Right forelimb (tissue), 1 donor: ENCODE data around the gene JMJD1C.
"Not testable (repeated sequence)": the region's sequence is repeated elsewhere in the genome, so short reads cannot be mapped to it uniquely, and the experiment has no call there.

ENCODE experiments used
- DNase-seq: peaks from one replicate; pipeline ENCODE4 v3.0.0-alpha.2; 2018

JMJD1C gene

DNA sequence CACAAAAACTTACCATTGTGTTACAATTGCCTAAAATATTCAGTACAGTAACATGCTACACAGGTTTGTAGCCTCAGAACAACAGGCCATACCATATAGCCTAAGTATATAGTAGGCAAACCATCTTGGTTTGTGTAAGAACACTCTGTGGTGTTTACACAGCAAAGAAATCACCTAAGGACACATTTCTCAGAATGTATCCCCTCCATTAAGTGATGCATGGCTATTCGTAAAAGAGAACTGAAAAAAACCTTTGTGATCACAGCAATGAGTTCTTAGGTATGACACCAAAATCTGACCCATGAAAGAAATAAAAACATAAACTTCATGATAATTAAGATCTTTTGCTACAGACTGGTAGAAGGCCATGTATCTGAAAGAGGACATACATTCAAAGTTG is 121.5 kb downstream of the JMJD1C start:
- no peak for DNase-seq

DNA sequence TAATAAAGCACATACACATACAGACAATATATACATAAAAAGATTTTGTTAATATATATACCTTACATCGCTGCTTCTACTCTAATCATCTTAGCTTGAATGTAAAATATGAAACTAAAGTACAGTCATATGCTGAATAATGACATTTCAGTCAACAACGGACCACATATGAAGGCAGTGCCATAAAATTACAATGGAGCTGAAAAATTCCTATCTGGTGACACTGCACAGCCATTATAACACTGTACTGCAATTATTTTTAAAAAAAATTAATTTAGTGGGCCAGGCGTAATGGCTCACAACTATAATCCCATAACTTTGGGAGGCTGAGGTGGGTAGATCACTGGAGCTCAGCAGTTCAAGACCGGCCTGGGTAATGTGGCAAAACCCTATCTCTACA is 122.3 kb downstream of the JMJD1C start:
- DNase-seq: no peak

DNA sequence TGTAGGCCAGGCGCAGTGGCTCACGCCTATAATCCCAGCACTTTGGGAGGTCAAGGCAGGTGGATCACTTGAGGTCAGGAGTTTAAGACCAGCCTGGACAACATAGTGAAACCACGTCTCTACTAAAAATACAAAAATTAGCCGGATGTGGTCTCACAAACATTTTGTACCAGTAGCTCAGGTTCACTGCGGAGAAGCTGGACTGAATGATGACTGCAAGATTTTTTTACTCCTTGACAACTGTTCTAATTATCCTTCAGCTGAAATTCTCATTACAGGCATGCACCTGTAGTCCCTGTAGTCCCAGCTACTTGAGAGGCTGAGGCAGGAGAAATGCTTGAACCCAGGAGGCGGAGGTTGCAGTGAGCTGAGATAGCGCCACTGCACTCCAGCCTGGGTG is 126.1 kb downstream of the JMJD1C start:
- not testable (repeated sequence) for DNase-seq

DNA sequence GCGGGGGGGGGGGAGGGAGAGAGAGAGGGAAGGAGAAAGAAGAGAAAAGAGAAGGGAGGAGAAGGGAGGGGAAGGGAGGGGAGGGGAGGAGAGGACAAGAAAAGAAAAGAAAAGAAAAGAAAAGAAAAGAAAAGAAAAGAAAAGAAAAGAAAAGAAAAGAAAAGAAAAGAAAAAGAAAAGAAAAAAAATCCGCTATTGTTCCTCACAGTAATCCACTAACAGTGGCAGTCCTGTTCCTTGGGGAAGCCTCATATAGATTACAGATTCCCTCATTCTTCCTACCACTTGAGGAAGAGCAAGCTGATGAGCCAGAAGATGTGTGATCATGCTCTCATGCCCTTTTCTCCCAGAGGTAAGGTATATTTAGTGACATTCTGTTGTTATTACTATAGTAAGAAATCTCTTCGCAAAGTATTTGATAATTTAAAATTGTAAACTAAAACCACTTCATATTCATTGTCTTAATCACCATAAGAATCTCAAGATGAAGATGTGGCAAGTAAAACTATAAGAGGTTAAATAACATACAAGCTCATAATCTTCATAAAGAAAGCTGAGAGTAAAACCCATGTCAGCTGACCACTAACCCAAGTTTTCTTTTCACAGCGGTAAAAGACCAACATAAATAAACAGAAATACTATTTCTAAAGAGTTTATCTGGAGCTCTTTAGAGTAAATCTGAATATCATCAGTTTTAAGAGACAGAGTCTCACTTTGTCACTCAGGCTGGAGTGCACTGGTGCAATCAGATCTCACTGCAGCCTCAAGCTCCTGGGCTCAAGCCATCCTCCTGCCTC is 128.1 kb downstream of the JMJD1C start:
- no peak for DNase-seq

DNA sequence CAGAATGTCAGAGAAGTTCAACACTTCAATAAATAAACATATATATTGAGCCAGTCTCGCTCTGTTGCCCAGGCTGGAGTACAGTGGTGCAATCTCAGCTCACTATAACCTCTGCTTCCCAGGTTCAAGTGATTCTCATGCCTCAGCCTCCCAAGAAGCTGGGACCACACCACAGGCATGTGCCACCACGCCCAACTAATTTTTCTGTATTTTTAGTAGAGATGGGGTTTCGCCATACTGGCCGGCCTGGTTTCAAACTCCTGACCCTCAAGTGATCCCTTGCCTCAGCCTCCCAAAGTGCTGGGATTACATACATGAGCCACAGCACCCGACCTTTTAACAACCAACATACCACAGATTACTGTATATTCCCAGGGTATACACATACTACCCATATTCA is 134.2 kb downstream of the JMJD1C start:
- DNase-seq: no peak

DNA sequence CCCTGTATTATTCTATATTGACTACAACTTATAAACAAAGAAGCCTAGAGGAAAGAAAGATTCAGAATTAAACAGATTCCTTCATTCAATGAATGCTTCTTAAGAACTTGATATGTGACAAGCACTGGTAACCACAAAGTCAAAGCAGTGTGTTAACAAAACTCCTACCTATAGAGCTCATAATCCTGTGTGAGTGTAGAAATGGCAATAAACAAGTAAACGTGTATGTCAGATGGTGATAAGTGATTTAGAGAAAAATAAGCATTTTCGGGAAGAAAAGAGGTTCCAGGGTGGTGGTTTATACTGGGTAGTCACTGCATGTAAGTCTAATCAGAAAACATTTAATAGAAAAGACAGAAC is 141.3 kb downstream of the JMJD1C start:
- DNase-seq: no peak

DNA sequence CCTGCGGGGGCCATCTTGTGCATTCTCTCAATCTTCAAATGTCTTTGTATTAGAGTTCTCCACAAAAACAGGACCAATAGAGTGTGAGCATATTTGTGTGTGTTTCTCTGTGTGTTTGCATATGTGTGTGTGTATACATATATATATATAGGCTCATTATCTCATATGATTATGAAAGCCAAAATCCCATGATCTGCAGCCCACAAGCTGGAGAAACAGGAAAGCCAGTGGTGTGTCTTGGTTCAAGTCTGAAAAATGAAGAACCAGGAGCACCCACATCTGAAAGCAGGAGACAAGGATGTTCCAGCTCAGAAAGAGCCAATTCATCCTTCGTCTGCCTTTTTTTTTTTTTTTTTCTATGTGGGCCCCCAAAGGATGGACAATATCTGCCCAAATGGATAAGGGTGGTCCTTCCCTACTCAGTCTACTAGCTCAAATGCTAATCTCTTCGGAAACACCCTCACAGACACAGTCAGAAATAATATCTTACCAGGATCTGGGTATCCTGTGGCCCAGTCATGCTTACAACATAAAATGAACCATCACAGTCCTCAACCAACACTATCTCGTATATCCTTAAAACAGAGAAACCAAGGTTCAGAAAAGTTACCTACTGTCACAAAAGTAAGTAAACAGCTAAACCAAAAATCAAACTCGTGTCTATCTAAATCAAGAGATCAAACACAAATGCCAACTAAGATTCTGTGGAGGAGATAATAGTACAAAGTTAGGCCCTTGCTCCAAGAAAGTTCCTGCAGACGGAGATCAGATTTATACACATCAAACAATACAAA is 141.9 kb downstream of the JMJD1C start:
- no peak for DNase-seq

DNA sequence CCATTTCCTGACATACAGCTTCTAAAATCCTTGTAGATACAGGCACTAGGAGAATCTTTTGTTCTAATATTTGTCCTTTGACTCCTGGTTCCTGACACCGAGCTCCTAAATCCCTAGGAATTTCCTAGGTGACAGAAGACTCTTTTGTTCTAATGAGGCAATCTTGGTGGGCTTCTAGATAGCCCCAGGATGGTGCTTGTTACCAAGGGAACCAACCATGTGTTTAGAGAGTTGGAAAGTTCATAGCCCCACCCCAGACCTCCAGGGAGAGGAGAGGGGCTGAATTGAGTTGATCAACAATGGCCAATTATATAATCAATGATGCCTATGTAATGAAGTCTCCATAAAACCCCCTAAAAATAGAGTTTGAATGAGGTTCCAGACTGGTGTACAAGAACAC is 145.1 kb downstream of the JMJD1C start:
- no peak for DNase-seq

DNA sequence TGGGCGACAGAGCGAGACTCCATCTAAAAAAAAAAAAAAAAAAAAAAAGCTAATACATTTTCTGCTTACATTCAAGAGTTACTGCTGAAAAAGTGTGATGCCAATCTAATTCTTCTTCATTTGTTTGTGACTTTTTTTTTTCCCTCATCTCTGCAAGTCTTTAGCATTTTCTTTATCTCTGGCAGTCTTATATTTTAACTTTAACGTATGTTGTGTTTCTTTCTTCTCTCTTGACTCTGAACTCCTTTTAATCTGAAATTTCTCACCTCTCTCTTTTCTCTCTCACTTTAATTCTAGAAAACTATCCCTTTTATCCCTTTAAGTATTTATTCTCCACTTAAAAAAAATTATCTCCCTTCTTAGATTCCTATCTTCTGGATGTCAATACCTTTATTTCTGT is 146.5 kb downstream of the JMJD1C start:
- no peak for DNase-seq

DNA sequence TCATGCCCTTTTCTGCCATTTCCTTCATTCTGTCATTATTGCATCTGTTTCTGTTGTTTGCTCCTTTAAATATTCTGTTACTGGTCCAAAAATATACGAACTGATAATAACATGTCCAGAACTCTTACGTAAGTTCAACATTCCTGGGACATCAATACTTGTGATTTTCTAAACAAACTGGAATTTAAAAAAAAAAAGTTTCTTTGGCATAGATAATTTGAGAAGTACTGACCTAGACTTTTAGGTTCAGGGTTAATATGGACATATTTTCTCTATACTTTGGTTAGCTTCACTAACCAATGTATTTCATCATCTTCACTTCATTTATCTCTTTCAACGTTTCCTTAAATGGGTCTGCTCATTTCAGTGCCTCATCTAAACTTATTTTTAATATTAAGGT is 147.3 kb downstream of the JMJD1C start:
- no peak for DNase-seq

DNA sequence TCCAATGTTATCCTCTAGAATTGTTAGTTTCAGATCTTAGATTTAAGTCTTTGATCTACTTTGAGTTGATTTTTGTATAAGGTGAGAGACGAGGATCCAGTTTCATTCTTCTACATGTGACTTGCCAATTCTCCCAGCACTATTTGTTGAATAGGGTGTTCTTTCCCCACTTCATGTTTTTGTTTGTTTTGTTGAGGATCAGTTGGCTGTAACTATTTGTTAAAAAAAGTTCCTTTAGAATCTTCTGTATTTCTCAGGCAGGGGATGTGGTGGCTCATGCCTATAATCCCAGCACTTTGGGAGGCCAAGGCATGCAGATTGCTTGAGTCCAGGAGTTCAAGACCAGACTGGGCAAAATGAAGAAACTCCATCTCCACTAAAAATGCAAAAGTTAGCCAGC is 151.8 kb downstream of the JMJD1C start:
- DNase-seq: no peak

DNA sequence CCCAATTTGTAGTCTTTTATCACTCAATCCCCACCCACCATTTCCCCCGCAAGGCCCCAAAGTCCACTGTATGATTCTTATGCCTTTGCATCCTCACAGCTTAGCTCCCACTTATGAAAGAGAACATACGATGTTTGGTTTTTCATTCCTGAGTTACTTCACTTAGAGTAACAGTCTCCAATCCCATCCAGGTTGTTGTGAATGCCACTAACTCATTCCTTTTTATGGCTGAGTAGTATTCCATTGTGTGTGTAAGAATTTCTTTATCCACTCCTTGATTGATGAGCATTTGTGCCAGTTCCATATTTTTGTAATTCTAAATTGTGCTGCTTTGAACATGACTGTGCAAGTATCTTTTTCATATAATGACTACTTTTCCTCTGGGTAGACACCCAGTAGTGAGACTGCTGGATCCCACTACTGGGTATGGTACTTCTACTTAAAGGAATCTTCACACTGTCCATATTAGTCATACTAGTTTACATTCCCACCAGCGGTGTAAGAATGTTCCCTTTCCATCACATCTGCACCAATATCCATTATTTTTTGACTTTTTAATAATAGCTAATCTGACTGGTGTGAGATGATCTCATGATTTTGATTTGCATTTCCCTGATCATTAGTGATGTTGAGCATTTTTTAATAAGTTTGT is 152.6 kb downstream of the JMJD1C start:
- no peak for DNase-seq

DNA sequence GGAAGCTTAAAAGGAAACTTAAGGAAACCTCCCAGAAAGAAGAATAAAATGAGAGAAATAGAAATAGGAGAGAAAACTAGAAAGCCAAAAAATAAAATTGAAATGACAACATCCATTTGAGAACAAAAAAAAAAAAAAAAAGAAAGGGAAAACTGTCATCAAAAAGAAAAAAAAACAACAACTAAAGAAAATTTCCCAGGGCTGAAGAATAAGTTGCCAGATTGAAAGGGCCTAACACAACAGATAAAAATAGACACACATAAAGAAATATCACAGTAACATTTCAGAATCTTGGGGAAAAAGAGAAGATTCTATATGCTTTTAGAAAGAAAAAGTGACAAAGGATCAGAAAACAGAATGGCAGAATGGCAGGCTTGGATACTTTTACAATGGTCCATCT is 157.1 kb downstream of the JMJD1C start:
- no peak for DNase-seq

DNA sequence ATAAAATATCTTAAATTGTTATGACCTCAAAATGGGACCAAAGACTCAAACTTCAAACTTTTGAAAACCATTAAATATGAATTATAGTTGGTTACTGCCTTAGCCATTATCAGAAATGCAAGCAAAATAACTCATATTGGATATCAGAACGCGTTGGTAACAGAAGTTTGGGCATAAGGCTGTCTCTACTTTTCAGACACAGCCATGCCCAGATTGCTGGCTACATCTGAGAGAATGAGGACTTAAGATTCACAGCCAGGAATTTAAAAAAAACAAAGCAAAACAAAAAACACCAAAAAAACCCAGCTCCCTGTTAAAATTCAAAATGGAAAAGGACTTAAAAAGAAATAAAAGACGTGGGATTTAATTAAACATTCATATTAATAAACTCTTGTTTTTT is 161.6 kb downstream of the JMJD1C start:
- DNase-seq: no peak

DNA sequence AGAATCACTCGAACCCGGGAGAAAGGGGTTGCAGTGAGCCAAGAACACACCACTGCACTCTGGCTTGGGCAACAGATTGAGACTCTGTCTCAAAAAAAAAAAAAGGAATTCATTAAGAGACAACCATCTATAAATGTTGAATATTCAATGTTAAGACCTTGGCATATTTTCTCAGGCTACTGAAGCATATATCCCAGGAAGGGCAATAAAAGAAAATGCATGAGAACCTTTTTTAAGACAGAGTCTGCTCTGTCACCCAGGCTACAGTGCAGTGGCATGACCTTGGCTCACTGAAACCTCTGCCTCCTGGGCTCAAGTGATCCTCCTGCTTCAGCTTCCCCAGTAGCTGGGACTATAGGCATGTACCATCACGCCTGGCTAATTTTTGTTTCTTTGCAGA is 165.0 kb downstream of the JMJD1C start:
- DNase-seq: no peak

DNA sequence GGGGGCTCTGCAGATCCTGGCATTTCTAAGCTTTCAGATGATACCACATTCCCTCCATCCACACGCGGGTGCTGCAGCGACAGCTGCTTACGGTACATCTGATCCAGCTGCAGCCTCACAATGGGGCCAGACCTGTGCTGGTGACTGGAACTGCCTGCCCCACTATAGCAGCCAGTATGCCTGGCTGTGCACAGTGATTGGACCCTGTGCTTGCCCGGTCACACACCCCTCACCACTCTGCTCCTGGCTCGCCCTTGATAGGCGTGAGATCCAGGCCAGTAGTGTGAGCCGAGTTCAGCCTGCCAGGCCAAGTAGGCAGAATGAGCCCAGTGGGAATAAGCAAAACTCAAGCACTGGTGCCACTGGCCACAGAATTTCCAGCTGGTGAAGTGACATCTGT is 167.8 kb downstream of the JMJD1C start:
- no peak for DNase-seq

DNA sequence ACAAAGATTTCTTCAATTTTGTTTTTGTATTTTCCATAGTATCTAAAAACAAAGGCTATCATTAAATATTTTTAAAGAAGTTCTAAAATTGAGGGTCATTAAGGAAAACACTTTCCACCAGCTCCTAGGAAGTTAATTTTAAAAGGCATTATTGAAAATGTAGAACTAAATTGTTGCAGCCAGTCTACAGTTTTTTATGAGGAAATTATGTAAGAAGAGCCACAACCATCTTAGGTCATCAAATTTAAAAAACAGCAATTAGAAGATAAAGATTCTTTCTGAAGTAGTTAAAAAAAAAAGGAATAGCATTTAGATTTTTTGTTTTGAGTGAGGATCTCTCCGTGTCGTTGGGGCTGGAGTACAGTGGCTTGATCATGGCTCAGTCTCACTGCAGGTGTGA is 171.0 kb downstream of the JMJD1C start:
- no peak for DNase-seq

DNA sequence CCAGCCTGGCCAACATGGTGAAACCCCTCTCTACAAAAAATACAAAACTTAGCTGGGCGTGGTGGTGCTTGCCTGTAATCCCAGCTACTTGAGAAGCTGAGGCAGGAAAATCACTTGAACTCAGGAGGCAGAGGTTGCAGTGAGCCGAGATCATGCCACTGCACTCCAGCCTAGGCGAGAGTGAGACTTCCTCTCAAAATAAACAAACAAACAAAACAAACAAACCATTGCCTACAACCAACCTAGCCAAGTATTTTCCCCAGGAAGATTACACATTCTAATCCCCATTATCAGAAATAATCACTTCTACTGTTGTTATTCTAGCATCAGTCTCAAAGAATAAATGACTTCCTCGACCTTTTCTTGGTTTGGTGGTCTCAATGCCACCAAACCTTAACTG is 172.9 kb downstream of the JMJD1C start:
- DNase-seq: not testable (repeated sequence)

DNA sequence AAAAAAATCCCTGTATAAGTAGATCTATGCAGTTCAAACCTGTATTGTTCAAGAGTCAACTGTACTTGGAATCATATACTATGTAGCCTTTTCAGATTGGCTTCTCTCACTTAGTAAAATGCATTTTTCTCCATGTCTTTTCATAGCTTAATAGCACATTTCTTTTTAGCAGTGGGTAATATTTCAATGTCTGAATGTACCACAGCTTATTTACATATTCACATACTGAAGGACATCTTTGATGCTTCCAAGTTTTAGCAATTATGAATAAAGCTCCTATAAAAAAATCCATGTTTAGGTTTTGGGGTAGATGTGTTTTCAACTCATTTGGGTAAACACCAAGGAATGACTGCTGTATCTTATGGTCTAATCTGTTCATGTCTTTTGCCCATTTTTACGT is 177.6 kb downstream of the JMJD1C start:
- DNase-seq: no peak

DNA sequence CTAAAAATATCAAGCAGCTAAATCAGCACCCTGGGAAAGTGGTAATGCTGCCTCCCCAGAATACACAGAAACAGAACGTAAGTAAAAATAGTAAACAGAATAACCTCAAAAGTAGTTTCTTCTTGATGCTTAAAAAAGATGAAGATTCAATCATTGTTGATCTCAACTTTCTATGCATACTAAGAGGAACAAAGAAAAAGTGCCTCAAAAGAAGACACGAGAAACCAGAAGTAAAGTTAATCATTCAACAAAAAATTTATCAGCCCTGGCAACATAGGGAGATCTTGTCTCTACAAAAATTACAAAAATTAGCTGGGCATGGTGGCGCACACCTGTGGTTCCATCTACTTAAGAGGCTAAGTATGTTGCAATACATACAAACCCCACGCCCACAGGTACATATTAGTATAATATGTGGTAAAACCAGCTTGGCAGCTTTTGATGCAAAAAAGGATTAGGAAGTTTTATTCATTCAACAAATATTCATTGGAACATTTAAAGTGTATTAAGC is 179.0 kb downstream of the JMJD1C start:
- DNase-seq: no peak

DNA sequence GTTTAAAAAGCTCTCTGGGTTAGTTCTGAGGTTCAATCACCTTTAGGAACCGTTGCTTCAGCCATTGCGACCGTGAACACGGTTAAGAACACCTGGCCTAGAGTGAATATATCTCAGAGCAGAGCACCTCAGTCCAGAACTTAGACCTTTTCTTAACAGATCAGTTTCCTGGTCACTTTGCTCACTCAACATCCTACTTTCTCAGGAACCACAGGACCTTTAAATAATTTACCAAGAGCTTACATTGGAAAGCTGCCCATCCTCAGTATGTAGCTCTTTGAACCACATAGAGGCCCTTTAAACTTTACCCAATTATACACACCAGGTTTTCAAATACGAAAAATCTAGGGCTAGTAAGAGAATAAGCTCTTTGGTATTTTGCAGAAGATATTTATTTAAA is 179.4 kb downstream of the JMJD1C start:
- DNase-seq: no peak

DNA sequence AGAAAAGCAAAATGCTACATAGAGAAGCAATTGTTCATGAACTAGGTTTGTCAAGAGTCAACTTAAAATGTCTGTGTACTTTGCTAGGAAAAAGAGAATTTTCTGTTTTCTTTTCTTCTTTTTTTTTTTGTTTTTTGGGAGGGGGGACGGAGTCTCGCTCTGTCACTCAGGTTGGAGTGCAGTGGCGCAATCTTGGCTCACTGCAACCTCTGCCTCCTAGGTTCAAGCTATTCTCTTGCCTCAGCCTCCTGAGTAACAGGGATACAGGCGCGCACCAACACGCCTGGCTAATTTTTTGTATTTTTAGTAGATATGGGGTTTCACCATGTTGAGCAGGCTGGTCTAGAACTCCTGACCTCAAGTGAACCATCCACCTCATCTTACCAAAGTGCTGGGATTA is 181.9 kb downstream of the JMJD1C start:
- not testable (repeated sequence) for DNase-seq

DNA sequence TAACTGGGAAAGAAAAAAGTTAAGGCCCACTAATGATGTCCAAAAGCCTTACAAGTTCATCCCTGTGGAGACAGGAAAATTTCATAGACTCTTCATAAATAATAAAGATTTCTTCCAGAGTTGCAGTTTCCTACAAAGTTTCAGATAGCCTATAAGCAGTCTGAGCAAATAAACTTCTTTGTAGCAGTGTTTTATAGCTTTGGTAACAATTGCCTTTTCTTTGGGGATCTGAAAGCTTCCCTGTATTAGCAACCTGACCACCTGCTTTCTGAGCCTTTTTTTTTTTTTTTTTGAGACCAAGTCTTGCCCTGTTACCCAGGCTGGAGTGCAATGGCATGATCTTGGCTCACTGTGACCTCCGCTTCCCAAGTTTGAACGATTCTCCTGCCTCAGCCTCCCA is 182.7 kb downstream of the JMJD1C start:
- DNase-seq: no peak

DNA sequence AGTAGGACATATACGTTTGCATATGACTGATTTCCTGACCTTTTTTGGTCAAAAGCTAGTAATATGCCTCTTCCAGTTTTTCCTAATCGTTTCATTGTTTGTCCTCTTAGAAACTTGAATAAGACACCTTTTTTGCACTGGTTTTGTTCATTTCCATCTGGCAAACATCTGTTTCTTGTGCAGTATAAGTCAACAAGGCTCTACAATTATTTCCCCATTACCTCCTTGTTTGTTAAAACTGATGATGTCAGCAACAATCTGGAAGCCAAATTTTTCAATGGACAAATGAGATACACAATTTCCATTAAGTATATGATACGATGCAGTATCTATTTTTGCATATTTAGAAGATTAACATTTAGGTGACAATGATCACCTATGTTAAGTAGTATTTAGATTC is 183.8 kb downstream of the JMJD1C start:
- DNase-seq: no peak
